H1 (cell line): ENCODE results near the gene DHRS12.

ENCODE experiments used
- BCL11A ChIP-seq, 2 experiments: IDR thresholded peaks; one replicate each; pipeline ENCODE4 v1.6.1; 2011; ENCODE audit warnings: low read depth in 2 of 2, low read length in 2 of 2, mild to moderate bottlenecking in 2 of 2
- CEBPB ChIP-seq: IDR thresholded peaks from 2 replicates; pipeline ENCODE4 v1.6.1; 2012; ENCODE audit warnings: low read depth, low read length
- CTCF ChIP-seq, 3 experiments: IDR thresholded peaks; 1 replicate in 2 of 3; 2 replicates in 1 of 3; pipeline versions ENCODE4 v1.5.1 to v1.6.1; 2011; ENCODE audit warnings: low read length in 3 of 3, mild to moderate bottlenecking in 3 of 3, inconsistent platforms in 2 of 3, low read depth in 1 of 3, moderate library complexity in 1 of 3; ENCODE audit not compliant: insufficient read depth in 1 of 3; ENCODE audit errors: control extremely low read depth in 1 of 3
- EP300 ChIP-seq, 2 experiments: IDR thresholded peaks; 1 replicate in 1 of 2; 2 replicates in 1 of 2; pipeline ENCODE4 v1.6.1; 2011 to 2012; ENCODE audit warnings: low read depth in 2 of 2, low read length in 2 of 2, mild to moderate bottlenecking in 2 of 2, borderline replicate concordance in 1 of 2, inconsistent platforms in 1 of 2, moderate library complexity in 1 of 2
- GABPA ChIP-seq: IDR thresholded peaks from 2 replicates; pipeline ENCODE4 v1.6.1; 2011; ENCODE audit warnings: mild to moderate bottlenecking, low read length, moderate library complexity, borderline replicate concordance; ENCODE audit not compliant: insufficient read depth
- HDAC6 ChIP-seq: IDR thresholded peaks from one replicate; pipeline ENCODE4 v1.7.1; 2012; ENCODE audit warnings: low read depth, mild to moderate bottlenecking, inconsistent platforms, low read length, moderate library complexity
- JUN ChIP-seq: IDR thresholded peaks from 2 replicates; pipeline ENCODE4 v1.6.1; 2011; ENCODE audit warnings: low read depth, mild to moderate bottlenecking, improper control_type of control experiment, low read length
- KDM5A ChIP-seq: fragments of 200-600 bp; IDR thresholded peaks from 2 replicates; pipeline ENCODE4 v1.7.1; 2012; ENCODE audit warnings: mild to moderate bottlenecking, low read length, inconsistent platforms, mixed read lengths
- POLR2A ChIP-seq, 2 experiments: IDR thresholded peaks; 1 replicate in 1 of 2; 2 replicates in 1 of 2; pipeline ENCODE4 v1.6.1; 2011; ENCODE audit warnings: low read depth in 2 of 2, low read length in 2 of 2, mild to moderate bottlenecking in 2 of 2; ENCODE audit errors: control extremely low read depth in 1 of 2
- RFX5 ChIP-seq: IDR thresholded peaks from 2 replicates; pipeline ENCODE4 v1.6.1; 2011; ENCODE audit warnings: low read depth, low read length, improper control_type of control experiment, borderline replicate concordance
- SIRT6 ChIP-seq: IDR thresholded peaks from one replicate; pipeline ENCODE4 v1.7.1; 2012; ENCODE audit warnings: low read length, inconsistent platforms
- SUZ12 ChIP-seq: fragments of 200-600 bp; sonication (generic); IDR thresholded peaks from 2 replicates; pipeline ENCODE4 v1.6.1; 2012; ENCODE audit warnings: mild to moderate bottlenecking, inconsistent platforms, low read length, moderate library complexity, mixed read lengths
- TAF1 ChIP-seq: IDR thresholded peaks from 2 replicates; pipeline ENCODE4 v1.6.1; 2011; ENCODE audit warnings: mild to moderate bottlenecking, low read depth, low read length

DNA sequence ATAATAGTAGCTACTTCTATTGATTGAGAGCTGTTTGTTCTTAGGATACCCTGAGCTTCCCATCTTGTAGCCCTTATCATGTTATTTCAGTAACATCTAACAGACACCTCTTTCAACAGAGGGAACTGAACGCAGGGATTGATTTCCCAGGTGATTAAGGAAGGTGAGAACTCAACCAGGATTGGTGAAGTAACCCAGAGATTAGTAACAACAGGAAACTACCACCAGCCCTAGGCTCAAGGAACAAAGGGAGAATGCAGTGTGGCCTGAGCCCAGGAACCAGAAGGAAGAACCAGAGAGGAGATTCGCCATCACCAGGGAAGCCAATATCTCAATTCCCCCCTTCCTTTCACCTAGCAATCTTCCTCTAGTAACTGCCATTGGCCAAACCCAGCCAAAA, 8.5 kb downstream of the DHRS12 start:
- TF ChIP-seq CEBPB, result no peak
- TF ChIP-seq KDM5A, result no peak
- no peak for TF ChIP-seq CTCF (IDR thresholded peaks at IDR 0.05; ENCODE audit: control extremely low read depth in 1 of 3, insufficient read depth in 1 of 3, low read depth in 1 of 3, low read length in 3 of 3)
- TF ChIP-seq JUN, result no peak
- no peak for TF ChIP-seq BCL11A (IDR thresholded peaks at IDR 0.05; ENCODE audit: low read depth in 2 of 2, low read length in 2 of 2)
- no peak for TF ChIP-seq TAF1
- no peak for TF ChIP-seq POLR2A (IDR thresholded peaks at IDR 0.05; ENCODE audit: control extremely low read depth in 1 of 2, low read depth in 2 of 2, low read length in 2 of 2)
- TF ChIP-seq GABPA, result no peak
- no peak for TF ChIP-seq SIRT6
- TF ChIP-seq SUZ12, result no peak
- TF ChIP-seq RFX5, result no peak
- TF ChIP-seq HDAC6, result no peak
- TF ChIP-seq EP300 (IDR thresholded peaks at IDR 0.05; ENCODE audit: borderline replicate concordance in 1 of 2, low read depth in 2 of 2, low read length in 2 of 2), result no peak
